GM18873 (cell line): ENCODE results near the gene CREB3.

Source experiments
- ATAC-seq: cut with Tn5 transposase; IDR thresholded peaks from one replicate; pipeline ENCODE4 v1.9.1; 2021; ENCODE audit warnings: mild to moderate bottlenecking, moderate library complexity, moderate number of reproducible peaks; ENCODE audit not compliant: unreplicated experiment, low FRiP score

The CREB3 gene

GRCh38 chr9:35700031-35700430, 32.4 kb upstream of the CREB3 start:
- no peak for ATAC-seq

GRCh38 chr9:35700942-35701341, 31.5 kb upstream of the CREB3 start:
- ATAC-seq = no peak

GRCh38 chr9:35702696-35703095, 29.8 kb upstream of the CREB3 start:
- no peak for ATAC-seq

GRCh38 chr9:35703906-35704672, 28.4 kb upstream of the CREB3 start:
- no peak for ATAC-seq

- ATAC-seq = no peak
Measured at GRCh38 chr9:35705372-35705771, 27.1 kb upstream of the CREB3 start.

- no peak for ATAC-seq
Measured at GRCh38 chr9:35705836-35706430, 26.5 kb upstream of the CREB3 start.

GRCh38 chr9:35706951-35707350, 25.5 kb upstream of the CREB3 start:
- ATAC-seq = no peak

- ATAC-seq = no peak
Measured at GRCh38 chr9:35708146-35708545, 24.3 kb upstream of the CREB3 start.

GRCh38 chr9:35710818-35711500, 21.5 kb upstream of the CREB3 start:
- ATAC-seq = no peak

- ATAC-seq = no peak
Measured at GRCh38 chr9:35711501-35712428, 20.7 kb upstream of the CREB3 start.

- ATAC-seq = no peak
Measured at GRCh38 chr9:35712762-35713400, 19.6 kb upstream of the CREB3 start.

- no peak for ATAC-seq
Measured at GRCh38 chr9:35713578-35713977, 18.9 kb upstream of the CREB3 start.

- no peak for ATAC-seq
Measured at GRCh38 chr9:35714123-35714522, 18.3 kb upstream of the CREB3 start.

GRCh38 chr9:35714579-35715252, 17.8 kb upstream of the CREB3 start:
- ATAC-seq = no peak

- no peak for ATAC-seq
Measured at GRCh38 chr9:35716230-35716629, 16.2 kb upstream of the CREB3 start.

- no peak for ATAC-seq
Measured at GRCh38 chr9:35717132-35717870, 15.2 kb upstream of the CREB3 start.

- no peak for ATAC-seq
Measured at GRCh38 chr9:35718721-35719511, 13.6 kb upstream of the CREB3 start.

GRCh38 chr9:35719546-35719945, 12.9 kb upstream of the CREB3 start:
- no peak for ATAC-seq
